GM19035 (cell line): ENCODE data around the gene DPYD.

ENCODE experiments used
- ATAC-seq: cut with Tn5 transposase; IDR thresholded peaks from one replicate; pipeline ENCODE4 v1.9.1; 2021; ENCODE audit not compliant: unreplicated experiment

The DPYD gene

DNA sequence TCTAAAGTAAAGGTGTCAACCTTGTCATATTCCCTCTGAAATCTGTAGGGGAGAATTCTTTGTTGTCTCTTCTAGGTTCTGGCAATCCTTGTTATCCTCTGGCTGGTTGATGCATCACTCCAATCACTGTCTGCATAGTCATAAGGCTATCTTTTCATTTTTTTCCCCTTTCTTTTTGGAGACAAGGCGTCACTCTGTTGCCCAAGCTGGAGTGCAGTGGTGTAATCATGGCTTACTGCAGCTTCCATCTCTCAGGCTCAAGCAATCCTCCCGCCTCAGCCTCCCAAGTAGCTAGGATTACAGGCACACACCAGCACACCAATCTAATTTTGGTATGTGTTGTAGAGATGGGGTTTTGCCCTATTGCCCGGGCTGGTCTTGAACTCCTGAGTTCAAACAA is 12.9 kb downstream of the DPYD start:
- ATAC-seq = no peak

DNA sequence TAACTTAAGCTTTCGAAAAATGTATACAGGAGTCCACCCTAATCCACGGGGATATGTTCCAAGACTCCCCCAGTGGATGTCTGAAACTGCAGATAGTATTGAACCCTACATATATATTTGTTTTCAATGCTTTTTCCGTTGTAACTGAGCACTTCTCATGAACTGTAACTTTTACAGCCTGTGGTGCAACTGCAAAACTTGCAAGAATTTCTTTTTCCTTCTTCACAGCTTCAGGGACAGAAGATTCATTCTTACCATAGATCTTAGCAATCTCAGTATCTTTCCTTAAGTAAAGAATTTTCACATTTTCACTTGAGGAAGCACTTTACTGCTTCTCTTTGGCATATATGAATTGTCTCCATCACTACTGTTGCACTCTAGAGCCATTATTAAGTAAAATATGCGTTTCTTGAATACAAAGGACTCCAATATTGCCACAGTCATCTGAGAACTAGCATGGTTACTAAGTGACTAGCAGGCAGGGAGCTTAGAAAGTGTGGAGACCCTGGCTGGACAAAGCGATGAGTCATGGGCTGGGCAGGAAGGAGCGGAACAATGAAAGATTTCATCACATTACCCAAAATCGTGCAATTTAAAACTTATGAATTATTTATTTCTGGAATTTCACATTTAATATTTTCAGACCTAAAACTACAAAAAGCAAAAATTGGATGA is 14.1 kb downstream of the DPYD start:
- no peak for ATAC-seq

DNA sequence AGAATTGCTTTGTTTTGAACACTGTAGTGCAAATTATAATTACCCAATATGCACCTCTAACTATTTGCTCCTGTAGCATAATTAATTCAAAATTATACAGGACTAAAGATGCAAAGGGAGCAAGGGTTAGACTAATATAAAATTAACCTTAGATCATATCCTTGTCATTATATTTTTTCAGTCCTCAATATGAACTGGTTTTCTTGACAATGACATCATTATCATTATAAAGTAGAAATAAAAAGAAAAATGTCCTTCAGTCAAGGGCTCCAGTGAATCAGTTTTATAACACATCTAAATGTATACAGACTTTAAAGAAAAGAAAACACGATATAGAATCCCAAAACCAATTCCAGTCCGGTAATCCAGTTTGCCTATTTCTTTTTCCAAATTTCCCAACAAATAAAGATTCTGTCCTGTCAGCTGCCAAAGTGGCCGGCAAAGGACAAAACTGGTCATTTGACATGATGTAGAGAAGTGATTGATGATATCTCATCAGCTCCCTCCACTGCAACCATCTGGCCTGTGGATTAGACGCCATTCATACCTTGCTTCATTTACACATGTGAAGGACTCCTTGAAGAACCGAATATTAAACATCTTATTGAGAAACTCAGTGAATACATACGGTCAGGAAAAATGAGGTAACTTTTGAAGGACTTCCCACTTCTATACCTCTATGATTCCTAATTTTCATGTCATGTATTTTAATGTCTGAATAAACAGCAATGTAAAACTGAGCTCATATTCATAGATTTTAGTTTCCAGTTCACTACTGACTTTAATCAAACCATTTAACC is 15.5 kb downstream of the DPYD start:
- no peak for ATAC-seq

DNA sequence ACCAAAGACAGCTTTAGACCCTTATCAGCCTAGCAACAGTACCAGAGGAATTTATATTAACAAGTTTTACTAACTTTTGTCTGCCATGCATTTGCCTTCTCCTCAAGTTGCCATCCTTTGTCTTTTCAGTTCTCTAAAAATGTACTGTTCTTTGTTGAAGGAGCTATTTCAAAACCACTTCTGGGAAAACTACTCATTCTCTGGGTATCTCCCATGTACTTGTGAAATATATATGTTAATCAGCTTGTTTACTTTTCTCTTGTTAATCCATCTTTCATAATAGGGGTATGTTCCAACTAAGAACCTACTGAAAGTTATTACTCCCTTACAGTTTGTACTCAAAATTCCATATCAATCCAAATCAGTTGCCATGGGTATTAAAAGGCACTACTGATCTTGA is 16.3 kb downstream of the DPYD start:
- ATAC-seq = no peak

DNA sequence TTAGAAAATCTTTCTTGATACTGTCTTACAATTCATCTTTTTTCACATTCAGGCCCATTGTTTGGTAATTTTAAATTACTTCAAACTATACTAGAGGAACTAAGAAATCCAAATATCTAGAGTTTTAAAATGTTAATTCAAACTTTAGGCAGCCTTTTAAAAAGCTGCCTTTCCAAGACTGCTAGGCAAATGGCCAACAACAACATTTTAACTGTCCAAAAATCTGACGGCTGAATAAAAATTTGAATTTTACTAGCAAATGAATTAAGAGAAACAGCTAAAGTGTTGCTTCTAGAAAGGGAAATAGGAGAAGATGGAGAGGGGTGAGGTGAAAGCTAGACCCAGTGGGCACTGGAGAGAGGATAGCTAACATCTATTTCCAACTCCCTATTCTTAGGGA is 17.2 kb downstream of the DPYD start:
- ATAC-seq = no peak

DNA sequence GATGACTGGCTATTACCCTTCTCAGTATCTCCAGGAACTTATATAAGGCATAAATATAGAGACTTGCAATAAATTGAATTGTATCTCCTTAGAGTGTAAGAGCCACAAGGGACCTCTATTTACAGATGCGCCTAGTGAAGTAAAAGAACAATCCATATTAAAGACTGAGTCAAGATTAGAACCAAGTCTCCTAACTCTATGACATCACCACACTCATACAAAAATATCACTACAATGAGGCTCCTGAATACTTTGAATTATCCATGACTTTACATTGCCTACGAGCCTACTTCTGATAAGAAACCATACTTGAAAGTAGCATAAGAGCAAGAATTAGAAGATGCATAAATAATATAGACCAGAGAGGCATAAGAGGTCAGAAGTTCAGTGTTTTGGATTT is 18.8 kb downstream of the DPYD start:
- no peak for ATAC-seq

DNA sequence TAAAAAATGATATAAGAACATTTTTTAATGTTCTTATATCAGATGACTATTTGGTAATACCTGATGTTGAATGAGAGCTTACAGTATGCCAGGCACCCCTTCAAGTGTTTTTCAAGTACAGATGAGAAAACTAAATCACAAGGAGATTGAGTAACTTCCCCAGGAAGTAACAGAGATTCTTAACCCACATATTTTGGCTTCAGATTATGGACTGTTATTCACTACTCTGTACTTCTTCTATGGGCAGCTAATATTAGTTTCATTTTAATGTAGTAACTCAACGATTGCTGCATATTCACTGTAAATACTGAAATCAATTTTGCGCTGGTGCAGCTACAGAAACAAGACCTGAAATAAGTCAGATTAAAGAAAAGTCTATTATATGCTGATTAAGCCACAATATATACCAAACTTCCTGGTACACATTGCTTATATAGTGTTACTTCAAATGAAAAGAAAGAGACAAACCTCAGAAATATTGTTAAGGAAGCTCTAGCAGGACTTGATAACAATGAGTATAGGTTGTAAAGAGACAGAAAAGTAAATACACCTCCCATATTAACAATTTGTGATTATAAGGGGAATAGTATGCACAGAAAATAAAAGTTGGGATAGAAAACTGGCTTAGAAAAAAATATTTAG is 19.7 kb downstream of the DPYD start:
- ATAC-seq = no peak

DNA sequence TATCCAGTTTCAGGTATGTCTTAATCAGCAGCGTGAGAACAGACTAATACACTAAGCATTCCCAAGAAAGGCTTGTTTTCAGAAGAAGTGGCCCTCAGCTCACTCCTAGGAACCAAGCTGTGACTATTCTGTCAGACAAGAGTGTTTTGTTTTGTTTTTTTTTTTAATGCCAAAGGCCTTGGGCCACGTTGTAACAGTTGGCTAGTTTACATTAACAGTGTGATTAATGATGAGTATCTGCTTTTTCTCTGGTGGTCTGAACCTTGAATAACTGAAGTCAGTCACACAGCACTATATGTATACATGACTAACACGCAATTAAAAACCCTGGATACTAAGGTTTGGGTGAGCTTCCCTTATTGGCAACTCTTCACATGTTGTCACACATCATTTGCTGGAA is 21.9 kb downstream of the DPYD start:
- ATAC-seq = no peak

DNA sequence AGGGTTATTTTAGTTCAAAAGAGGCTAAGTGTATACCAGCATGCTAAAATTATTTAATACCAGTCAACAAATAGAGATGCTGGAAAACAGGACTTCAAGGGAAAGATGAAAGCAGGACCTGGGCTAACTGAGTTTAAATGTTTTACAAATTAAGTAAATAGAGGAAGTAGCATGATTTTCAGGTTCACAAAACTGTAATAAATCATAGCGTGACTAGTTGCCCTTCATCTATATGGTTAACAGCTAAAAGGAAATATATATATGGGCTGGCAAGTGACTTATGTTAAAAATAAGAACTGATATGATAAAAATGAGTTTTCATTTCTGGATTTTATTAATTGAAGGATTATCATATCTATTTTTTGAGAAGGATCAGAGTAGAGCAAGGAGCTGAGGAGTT is 25.6 kb downstream of the DPYD start:
- no peak for ATAC-seq

DNA sequence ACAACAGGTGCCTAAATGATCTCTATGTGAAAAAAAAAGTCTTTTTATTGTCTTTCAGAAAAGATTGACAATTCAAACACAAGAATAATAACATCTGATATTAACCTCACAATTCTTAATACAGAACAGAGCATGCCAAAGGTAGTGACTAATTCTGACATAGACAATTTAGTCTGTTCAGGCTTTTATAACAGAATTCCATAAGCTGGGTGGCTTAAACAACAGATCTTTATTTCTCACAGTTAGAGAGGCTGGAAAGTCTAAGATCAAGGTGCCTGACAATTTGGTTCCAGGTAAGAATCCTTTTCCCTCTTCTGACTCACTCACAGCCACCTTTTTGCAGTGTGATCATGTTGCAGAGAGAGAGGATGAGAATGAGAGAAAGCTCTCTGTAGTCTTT is 27.0 kb downstream of the DPYD start:
- no peak for ATAC-seq

DNA sequence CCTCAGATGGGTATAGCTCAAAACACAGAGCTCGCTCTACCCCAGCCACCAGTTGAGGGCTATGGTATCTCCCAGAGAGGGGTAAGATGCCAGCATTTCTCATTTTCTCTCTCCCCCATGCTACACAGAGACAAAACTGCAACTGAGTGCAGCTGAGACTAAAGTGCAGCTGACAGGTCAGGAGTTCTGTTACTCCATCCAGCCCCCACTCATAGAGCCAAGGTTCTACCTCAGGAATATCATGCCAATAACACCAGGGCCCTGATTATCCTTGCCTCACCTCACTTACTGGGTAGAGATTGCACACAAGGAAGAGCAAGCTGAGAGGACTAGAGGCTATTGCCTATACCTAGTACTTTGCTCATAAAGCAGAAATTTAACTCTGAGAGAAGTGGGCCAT is 34.6 kb downstream of the DPYD start:
- no peak for ATAC-seq

DNA sequence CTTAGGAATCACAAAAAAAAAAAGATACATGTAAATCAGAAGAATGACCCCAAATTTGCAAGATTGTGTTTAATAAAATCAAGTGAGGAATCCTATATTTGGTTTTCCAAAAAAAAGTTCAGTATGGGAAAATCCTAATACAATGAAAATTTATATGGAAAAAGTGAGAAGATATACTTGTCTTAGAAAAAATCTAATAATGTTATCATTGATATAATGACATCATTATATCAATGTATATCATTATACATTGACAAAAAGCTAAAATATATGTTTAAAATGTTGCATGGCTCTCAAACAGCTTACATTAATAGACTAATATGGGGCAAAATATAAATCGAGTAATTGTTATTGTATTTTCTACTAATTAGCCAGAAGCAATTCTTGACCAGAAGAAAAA is 37.0 kb downstream of the DPYD start:
- ATAC-seq = no peak

DNA sequence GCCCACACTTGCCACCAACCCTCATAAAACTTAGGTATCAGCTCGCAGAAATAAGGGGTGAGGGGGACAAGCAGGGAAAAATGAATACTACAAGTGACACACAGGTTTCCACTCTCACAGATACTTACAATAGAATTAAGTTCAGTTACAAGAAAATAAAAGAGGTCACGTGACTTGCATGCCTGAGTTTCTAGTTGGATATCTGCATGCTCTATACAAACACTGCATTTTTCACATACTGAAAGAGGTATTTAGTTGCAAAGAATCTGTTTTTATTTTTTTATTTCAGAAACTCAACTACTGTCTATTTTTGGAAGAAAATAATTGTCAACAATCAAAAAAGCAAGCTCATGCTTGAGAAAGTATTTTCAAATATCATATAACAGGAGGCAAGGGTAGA is 43.5 kb downstream of the DPYD start:
- ATAC-seq = no peak

DNA sequence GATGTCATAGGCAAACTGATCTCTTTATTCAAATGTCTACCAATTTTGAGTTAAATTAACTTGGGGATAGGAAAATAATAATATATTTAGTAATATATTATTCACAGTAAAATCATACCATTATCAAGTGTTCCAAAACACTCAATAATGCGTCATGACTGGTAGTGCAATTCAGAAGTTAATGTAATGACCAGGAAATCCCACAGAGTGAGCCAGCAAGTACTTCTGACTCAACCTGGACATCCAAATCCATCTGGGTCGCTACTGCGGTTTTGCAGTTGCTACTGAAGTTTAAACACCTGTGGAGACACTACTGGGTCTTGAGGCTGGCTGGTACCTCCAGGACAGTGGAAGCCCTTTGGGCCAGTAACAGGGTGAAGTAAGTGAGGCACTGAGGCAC is 44.8 kb downstream of the DPYD start:
- no peak for ATAC-seq

DNA sequence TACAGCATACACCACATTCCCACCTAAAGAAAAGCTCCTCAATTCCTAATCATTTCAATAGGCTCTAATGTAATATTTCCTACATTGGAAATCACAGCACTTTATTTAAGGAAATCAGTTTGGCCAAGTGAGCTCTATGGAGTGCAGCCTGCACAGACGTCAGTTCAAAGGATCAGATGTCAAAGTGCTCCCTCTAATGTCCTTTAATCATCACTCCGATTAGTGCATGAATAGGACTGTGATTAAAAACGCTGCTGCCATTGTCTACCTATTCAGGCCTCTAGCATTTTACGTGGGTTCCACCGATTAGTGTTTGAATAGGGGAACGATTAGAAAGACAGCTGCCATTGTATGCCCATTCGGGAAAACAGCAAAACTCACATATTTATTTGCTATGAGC is 50.2 kb downstream of the DPYD start:
- ATAC-seq = no peak

DNA sequence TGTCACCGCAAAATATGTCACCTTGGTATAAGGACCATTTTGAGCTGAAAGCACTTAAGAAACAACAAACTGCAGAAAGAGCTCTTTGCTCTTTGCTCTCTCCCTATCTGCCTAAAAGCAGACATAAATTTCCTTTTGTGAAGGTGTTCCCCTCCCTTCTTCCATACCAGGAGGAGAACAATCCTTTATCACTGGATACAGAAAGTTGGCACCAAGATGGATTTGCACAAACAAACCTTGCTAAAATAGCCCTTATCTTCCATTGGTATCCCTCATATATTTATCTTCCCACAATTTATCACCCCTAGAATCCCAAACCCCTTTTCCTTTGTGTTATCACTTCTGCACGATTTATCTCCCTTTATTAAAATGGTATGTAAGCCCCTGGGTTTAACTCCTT is 51.4 kb downstream of the DPYD start:
- no peak for ATAC-seq

DNA sequence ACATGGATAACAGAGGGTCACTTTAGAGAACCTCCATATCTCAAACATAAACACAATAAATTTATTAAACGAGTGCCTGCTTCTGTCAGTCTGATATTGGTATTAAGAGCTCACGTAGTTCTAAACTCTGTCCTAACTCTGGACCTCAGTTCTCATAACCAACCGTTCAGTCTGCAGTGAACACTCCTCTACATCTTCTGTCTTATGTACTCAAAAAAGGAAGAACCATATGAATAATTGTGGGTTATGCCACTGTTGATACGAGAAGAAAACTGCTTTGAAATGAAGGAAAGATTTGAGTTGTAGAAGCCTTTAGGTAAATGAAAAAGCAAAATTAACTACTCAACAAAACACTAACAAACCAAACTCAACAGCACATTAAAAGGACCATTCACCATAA is 53.7 kb downstream of the DPYD start:
- ATAC-seq = no peak

DNA sequence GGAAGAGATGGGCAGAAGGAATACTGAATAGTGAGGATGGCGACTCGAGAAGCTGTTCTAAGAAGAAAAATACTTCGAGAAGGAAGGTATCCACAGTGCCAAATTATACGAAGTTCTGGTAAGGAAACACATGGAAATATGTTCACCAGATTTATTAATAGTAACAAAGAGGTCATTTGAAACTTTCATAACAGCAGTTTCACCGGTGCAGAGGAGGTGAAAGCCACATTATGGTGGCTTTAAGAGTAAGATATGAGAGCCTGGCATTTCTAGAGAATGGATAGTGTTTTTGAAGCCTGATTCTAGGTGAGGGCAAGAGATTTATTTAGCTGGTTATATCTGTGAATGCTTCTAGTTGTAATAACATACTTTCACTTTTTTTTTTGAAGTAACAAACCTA is 56.2 kb downstream of the DPYD start:
- no peak for ATAC-seq

DNA sequence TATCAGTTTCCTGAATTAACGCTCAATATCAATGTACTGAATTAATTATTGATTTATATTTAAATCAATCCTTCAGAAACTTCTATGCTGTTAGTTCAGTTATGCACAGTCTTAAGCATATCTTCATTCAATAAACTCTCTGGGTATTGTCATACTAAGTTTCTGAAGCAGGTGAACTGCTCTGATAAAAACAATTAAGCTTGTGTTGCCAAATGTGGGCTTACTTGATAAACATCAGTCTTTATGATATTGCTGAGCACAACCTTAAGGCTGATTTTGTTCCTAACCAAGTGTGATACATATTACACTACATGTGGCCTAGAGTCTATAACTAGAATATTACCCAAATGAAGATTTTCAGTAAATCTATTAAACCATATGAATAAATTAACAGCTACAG is 67.6 kb downstream of the DPYD start:
- ATAC-seq = no peak

DNA sequence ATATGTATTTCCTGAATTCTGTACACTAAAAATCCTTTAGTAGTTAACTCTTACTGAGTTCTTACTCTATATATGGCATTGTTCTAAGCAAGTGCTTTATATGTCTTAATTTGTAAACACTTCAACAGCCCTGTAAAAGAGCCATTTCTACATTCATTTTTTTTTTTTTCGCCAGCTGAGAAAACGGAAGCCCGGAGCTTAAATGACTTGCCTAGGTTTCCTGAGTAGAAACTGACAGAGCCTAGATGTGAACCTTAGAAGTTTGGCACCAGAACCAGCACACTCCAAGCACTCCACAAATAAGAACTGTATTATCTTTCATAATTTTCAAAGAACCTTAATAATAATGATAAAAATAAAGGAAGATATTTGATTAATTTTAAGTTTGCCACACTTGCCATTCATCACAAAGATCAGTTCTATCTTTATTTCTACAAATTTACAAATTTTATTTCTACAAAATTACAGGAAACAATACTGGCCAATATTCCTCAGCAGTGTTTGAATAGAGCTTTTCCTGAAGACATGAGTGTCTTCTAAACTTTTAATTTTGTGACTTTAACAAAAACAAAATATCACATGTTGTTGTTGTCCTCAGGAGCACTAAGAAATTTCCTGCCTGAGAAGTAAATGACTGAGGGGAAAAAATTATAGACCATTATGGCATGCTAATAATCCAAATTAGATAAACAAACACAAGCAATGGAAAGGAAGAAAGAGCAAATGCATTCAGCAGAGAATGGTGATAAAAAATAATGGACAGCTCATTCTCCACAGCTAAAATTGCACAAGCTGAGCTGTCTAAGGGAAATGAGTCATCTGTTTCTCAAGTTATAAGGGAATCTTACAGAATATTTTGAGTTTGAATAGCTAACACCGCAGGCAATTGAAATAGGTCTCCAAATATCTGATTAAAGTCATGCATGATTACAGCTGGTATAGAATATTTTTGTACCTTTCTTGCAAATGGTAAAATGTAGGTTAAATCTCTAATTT is 71.2 kb downstream of the DPYD start:
- ATAC-seq = peak; percentile 40

DNA sequence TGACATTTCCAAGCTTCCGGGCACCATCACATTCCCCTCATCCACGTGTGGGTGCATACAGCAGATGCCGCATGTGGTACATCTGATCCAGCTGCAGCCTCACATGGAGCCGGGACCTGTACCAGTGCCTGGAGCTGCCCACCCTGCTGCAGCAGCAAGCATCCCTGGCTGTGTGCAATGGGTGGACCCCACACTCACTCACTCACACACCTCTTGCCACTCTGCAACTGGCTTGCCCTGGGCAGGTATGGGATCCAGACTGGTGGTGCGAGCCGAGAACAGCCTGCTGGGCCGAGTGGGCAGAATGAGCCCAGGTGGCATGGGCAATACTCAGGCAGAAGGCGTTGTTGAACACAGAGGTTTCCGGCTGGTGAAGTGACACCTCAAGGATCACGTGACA is 75.0 kb downstream of the DPYD start:
- ATAC-seq = no peak
